Panc1 (cell line): Measurements from ENCODE around the gene PIBF1. TPM values are rescaled to one million over a fixed set of nuclear protein-coding genes. Genes with fewer than 3 reads are reported as not detected.

Experiments
- total RNA-seq: library from RNA; stranded (reverse); gene quantifications from one replicate; pipeline ENCODE4 v1.2.1, GENCODE V29; 2021; ENCODE audit not compliant: unreplicated experiment

PIBF1 gene
- total RNA-seq, 1 experiment from 2014 or later = 11.7 TPM

Other genes with a start within 250 kb of the PIBF1 start
- gene MZT1, start 54.5 kb upstream of the PIBF1 start, total RNA-seq = 9.8 TPM
- 8.0 TPM for gene BORA, start 54.2 kb upstream of the PIBF1 start, total RNA-seq
- 21.8 TPM for gene DIS3, start 233 bp upstream of the PIBF1 start, total RNA-seq